C4-2B (cell line): ENCODE measurements around the gene TBC1D2.

Experiments
- CTCF ChIP-seq: fragments of 450-650 bp; conservative IDR thresholded peaks from 2 replicates; pipeline ENCODE4 v1.5.1; 2017; ENCODE audit warnings: mild to moderate bottlenecking
- ZFX ChIP-seq: fragments of 450-650 bp; IDR thresholded peaks from 2 replicates; pipeline ENCODE4 v1.6.1; 2017

- TF ChIP-seq CTCF: no peak
- TF ChIP-seq ZFX: no peak
These were observed 63.6 kb downstream of the TBC1D2 start for GRCh38 chr9:98191671-98192502.
